ENCODE results near the gene PPIE.
A peak's percentile ranks its signal among the peaks of the same experiment; 100 is the strongest.
"Not testable (repeated sequence)": the region's sequence is repeated elsewhere in the genome, so short reads cannot be mapped to it uniquely, and the experiment has no call there.

PPIE gene

GRCh38 chr1:39760074-39761008 lies 21.7 kb downstream of the PPIE start:
- no peak for DNase-seq

DNA sequence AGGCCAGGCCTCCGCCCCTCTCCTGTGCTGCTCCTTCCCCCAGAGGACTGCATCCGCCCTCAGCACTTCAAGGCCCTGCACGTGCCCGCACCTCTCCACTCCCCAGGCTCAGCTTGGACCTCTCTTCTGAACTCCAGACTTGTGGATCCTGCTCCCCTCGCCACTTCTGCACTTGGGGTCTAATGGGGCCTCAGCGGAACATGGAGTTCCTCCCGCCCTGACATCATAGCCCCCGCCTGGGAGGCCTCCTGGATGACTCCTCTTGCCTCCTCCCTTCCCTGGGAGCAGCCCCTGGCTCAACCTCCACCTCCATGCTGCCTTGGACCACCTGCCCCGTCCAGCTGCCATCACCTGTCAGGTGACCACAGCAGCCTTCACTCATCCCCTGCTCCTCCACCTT lies 22.3 kb downstream of the PPIE start:
- no peak for DNase-seq

GRCh38 chr1:39761557-39762260 lies 23.0 kb downstream of the PPIE start:
- no peak for DNase-seq

- no peak for DNase-seq
These were observed 24.2 kb downstream of the PPIE start for GRCh38 chr1:39762550-39763540.

DNA sequence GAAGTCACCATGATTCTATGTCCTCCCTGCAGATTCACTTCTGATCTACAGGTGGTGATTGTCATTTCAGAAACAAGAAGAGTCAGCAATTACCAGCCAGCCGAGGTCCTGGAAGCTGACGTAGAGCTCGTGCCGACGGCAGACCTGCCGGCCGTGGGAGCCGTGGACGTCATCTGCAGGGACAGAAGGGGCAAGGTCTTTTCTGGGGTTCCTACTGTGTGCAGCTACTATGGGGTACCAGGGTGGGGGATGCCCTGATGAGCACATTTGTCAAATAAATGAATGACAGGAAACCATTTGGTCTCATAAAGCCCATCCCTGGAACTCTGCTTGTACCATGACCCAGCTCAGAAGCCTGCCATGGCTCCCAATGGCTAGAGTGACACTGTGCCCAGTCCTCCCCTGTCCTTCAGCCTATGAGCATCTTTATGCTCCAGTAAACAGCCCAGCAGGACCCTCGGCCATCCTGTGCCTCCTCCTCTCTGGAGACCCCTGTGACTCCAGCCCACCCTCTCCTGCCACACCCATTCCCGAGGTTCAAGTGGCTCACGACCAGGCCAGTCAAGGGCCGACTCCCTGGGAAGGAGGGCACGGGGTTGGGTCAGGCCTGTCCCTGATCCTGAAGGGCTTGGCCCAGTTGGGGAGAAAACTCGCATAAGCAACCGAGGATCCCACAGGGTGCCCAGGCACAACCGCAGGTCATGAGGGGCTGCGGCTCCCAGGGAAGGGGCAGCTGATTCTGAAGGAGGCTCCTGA lies 25.1 kb downstream of the PPIE start:
- not testable (repeated sequence) for DNase-seq

DNA sequence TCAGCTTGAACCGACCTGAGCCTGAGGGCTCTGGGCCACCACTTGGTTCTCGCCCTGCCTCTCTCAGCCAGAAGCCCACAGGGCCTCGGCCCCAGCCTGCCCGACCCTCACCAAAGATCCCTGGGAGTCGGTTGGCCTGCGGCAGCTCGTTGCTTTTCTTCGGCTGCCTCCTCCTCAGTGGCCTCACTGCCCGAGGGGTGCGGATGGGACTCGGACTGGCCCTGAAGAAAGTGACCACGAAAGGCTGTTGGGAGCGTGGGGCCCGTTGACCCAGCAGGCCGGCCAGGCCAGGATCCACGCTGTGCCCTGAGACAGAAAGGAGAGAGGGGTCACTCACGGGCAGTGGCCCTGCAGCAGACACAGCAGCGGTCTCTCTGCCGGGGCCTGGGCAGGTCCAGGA lies 25.8 kb downstream of the PPIE start:
- DNase-seq: not testable (repeated sequence)

DNA sequence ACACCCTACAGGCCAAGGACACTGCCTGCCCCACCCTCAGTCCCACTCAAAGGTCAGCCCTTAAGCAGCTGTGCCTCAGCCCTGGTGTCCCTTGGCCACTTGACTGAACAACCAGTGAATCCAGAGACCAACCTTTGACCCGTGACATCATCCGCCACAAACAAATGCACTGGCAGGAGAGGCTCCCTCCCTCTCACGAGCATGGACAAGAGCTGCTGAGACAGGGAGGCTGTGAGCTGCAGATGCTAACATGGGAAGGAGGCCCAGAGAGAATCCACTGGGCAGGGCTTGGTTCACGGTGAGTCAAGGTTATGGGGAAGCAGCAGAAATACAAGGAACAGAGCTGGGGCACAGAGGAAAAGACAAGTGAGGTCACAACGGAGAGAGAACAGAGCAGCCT lies 27.8 kb downstream of the PPIE start:
- not testable (repeated sequence) for DNase-seq

DNA sequence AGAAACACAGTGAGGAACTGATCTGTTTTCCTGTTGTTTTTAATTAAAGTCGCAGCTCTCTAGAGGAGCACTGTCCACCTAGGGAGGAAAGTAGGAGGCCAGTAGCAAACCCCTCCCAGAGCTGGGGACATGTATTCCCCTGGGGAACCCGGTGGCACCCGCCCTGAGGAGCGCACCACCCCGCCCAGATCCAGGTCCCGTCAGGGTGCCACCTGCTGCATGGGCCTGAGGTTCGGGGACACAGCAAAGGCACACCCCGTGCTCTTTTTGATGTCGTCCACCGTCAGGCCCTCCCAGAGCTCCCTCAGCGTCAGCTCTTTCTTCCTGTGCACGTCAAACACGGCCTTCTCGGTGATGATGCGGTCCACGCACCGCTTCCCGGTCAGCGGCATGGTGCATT lies 30.8 kb downstream of the PPIE start:
- DNase-seq: not testable (repeated sequence)

- peak; percentile 28 to 67 for DNase-seq
These were observed 31.7 kb downstream of the PPIE start for GRCh38 chr1:39770100-39771021.

DNA sequence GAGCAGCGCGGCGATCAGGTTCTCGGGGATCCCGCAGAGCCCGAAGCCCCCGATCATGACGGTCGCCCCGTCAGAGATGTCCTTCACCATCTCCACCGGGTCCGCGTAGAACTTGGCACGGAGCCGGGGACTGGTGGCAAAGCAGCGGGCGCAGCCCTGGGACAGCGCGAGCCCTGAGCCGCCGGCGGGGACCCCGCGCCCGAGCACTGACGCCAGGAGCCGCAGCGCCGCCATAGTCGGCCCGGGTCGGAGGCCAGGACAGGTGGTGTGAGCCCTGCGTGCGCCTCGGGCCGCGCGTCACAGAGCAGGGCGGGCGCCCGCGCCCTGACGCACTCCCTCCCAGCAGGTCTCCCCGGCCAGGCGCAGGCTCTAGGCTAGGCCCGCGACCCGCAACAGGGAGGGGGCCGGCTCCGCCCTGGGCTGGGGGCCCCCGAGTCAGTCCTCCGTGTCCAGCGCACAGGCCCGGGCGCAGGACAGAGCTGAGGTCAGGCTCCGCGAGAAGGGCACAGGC lies 32.4 kb downstream of the PPIE start, which contains the start of gene OXCT2:
TSS of gene OXCT2 (minus strand) at position 327 of the 511 bp plus-strand sequence. CDS start at position 234, 93 bp downstream.
- not testable (repeated sequence) for DNase-seq

DNA sequence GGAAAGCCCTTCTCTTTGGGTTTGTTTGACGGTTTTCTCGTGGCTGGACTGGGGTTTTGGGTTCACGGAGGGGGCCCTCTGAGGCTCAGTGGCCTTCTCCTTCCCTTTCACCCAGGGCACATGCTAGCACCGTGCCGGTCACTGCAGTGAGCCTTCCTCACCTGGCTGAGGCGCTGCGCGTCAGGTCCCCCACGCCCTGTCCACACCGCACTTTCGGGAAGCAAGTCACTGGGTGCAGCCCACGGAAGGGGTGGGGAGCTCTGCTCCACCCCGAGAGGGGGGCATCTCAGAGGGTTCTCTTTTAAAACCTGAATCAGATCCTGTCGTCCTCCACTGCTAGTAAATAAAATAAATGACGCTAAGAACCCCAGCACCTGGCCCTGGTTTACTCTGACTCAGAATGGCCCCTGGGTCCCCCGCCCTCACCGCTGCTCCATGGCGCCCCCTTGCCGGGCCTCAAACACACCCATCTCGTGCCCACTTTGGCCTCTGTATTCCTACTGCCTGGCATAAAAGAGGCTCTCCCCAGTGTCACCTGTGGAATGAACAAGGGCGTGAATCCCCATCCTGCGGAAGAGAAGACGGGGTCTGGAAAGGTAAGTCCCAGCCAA lies 34.8 kb downstream of the PPIE start:
- not testable (repeated sequence) for DNase-seq

GRCh38 chr1:39775141-39775540 lies 36.5 kb downstream of the PPIE start:
- DNase-seq: not testable (repeated sequence)

DNA sequence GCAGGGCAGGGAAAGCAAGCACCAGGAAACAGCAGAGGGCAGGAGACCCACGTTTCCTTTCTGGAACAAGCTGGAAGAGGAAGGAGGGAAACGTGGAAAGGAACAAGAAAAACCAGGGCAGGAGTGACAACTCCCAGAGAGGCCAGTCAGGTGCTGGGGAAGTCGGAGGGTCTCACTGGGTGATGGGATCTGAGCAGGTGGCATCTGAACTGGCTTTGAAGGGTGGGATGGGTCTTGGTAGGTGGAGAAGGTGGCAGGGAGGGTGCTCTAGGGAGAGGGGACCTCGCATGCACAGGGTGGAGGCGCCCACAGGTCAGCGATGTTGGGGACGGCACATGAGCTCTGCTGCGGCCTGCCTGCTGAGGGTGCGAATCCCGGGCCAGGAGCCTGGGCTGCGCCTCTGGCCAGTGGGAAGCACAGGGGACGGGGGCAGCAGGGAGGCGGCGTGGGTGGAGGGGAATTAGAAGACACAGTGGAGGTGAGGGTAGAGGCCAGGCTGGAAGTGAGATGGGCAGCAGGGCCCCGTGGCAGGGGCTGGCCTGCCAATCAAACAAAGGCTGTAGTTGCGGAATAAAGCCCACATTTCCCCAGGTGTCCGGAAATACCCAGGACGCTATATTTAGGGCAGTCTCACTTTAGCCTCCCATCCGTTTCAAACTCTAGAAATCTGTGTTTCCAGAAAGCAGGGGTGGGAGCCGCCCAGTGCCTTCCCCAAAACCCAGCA lies 37.2 kb downstream of the PPIE start:
- DNase-seq: not testable (repeated sequence)

DNA sequence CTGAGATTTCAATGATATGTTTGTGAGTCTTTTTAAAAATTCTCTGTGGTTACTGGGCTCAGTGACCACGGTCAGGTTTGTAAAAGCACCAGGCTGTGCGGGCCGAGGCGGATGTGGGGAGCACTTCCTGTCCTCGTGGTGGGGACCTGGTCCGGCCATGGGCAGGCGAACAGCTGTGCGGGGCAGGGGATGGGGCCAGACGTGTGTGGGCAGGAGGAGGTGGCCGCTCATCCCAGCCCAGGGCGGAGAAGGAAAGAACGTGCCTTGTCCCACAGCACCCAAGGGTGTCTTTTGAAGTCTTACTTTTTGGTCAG lies 37.7 kb downstream of the PPIE start:
- no peak for DNase-seq

DNA sequence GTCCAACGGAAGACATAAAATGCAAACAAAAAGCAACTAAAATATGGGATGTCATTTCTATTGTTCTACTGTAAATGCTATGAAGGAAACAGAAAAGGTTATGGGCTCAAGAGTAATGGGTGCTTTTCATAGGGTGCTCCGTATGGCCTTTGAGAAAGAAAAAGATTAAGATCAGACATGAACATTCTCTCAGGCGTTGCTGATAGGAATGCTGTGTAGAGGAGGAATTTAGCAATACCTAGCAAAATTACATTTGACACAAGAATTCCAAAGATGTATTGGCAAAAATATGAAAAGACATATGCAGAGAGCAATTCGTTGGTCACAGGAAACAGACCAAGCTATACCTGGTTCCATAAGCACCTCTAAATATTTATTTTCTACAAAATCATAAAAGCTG lies 38.2 kb downstream of the PPIE start:
- no peak for DNase-seq

GRCh38 chr1:39777306-39777705 lies 38.6 kb downstream of the PPIE start:
- DNase-seq: no peak

DNA sequence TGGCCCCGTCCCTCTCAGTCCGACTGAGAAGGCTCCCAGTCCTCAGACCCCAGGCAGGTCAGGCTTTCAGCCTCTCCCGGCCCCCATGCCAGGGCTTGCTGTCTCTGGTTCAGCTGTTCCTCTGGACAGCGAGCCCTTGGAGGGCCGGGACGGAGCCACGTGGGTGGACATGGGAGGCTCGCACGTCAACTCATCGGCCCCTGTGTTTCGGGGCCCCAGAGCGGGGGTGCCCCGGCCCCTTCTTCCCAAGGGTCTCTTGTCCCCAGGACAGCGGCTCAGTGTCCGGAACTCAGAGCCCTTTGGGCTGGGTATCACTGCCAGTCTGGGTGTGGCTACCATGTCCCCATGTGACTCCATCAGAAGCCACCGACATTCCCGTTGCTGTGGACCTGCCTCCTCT lies 39.2 kb downstream of the PPIE start:
- not testable (repeated sequence) for DNase-seq

- not testable (repeated sequence) for DNase-seq
These were observed 39.9 kb downstream of the PPIE start for GRCh38 chr1:39778463-39779099.

DNA sequence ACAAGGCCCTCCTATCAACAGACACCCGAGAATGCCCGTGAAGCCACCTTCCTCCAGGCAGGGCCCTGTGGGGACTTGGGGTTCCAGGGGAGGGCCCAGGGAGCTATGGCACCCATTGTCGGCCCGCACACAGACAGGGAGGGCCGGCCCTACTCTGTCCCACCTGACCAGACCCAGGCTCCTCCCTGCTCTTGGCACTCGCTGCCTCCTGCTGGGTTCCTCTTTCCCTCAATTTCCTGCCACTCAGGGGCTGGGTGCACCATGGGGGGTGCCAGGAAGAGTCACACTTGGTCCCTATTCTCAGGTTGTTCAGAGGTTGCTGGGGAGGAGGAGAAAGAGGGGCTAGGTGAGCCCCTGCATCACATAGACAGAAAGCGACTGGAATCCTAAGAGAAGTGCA lies 40.5 kb downstream of the PPIE start:
- DNase-seq: no peak

Data from stimulated activated CD4-positive, alpha-beta T cell treated with anti-CD3 and anti-CD28 coated beads, Interleukin-4, amount 100 ng/mL, for 4 hours (primary cell).